OCI-LY1 (cell line): ENCODE measurements around the gene ST7.

Experiments
- EZH2 ChIP-seq: fragments of 200-600 bp; sonication (generic), shearing (Covaris generic); IDR thresholded peaks from 2 replicates; pipeline ENCODE4 v1.8.0; 2017; ENCODE audit warnings: borderline replicate concordance, mixed run types, mild to moderate bottlenecking, antibody characterized with exemption, low read length, moderate library complexity, mixed read lengths
- TF ChIP-seq, protein P1 (sequence below): fragments of 200-600 bp; sonication (generic), shearing (Covaris generic); IDR thresholded peaks from 2 replicates; pipeline ENCODE4 v1.5.1; 2017; ENCODE audit warnings: mild to moderate bottlenecking, antibody characterized with exemption, low read length, moderate library complexity, mixed read lengths

DNA sequence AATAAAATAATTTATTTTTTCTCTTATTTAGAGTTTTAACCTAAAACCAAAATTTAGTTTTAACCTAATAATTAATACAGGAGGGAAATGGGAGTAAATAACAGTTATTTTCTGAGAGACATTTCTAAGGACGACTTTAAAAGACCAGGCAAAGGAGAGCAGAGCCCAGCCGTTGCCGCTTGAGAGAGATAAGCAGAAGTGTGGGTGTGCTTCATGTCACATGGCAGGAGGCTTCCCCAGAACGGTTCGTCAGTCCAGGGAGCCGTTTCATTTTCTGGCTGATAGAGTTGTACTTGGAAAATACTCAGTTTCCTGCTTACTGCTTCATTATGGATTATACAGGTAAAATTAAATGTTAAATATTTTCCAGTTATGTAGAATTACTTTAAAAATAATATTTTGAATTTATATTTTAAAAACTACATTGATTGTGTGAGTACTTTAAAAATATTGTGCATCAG lies 61.4 kb downstream of the ST7 start:
- TF ChIP-seq, protein P1, sequence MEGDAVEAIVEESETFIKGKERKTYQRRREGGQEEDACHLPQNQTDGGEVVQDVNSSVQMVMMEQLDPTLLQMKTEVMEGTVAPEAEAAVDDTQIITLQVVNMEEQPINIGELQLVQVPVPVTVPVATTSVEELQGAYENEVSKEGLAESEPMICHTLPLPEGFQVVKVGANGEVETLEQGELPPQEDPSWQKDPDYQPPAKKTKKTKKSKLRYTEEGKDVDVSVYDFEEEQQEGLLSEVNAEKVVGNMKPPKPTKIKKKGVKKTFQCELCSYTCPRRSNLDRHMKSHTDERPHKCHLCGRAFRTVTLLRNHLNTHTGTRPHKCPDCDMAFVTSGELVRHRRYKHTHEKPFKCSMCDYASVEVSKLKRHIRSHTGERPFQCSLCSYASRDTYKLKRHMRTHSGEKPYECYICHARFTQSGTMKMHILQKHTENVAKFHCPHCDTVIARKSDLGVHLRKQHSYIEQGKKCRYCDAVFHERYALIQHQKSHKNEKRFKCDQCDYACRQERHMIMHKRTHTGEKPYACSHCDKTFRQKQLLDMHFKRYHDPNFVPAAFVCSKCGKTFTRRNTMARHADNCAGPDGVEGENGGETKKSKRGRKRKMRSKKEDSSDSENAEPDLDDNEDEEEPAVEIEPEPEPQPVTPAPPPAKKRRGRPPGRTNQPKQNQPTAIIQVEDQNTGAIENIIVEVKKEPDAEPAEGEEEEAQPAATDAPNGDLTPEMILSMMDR: no peak
- TF ChIP-seq EZH2: no peak
